KOPT-K1 (cell line): ENCODE data around the gene GNB2.

Experiments used
- H3K27ac ChIP-seq: fragments of 200-600 bp; sonication (generic); 2 replicates; pipeline ENCODE4 v1.5.1; 2016; ENCODE audit warnings: antibody characterized with exemption, mild to moderate bottlenecking, low read depth, low read length; ENCODE audit not compliant: poor library complexity, severe bottlenecking
- H3K36me3 ChIP-seq: fragments of 200-600 bp; sonication (generic); 2 replicates; pipeline ENCODE4 v1.5.1; 2017; ENCODE audit warnings: antibody characterized with exemption, mild to moderate bottlenecking, low read length, moderate library complexity; ENCODE audit not compliant: insufficient read depth
- H3K9me3 ChIP-seq: fragments of 200-600 bp; sonication (generic); 2 replicates; pipeline ENCODE4 v1.5.1; 2017; ENCODE audit warnings: antibody characterized with exemption, low read length, mild to moderate bottlenecking; ENCODE audit not compliant: insufficient read depth, poor library complexity, severe bottlenecking

The GNB2 gene

GRCh38 chr7:100673302-100673941, at the start of gene GNB2:
Gene GNB2, plus strand, starts transcription at chr7:100673740. Its CDS starts 2,526 bp downstream, at chr7:100676266.
- Histone ChIP-seq H3K27ac (peak within 1 kb of the TSS; percentile 92), H3K36me3 (peaks cover 22% of the 10 kb centered on the region), H3K9me3 (no peaks in the 10 kb centered on the region)

DNA sequence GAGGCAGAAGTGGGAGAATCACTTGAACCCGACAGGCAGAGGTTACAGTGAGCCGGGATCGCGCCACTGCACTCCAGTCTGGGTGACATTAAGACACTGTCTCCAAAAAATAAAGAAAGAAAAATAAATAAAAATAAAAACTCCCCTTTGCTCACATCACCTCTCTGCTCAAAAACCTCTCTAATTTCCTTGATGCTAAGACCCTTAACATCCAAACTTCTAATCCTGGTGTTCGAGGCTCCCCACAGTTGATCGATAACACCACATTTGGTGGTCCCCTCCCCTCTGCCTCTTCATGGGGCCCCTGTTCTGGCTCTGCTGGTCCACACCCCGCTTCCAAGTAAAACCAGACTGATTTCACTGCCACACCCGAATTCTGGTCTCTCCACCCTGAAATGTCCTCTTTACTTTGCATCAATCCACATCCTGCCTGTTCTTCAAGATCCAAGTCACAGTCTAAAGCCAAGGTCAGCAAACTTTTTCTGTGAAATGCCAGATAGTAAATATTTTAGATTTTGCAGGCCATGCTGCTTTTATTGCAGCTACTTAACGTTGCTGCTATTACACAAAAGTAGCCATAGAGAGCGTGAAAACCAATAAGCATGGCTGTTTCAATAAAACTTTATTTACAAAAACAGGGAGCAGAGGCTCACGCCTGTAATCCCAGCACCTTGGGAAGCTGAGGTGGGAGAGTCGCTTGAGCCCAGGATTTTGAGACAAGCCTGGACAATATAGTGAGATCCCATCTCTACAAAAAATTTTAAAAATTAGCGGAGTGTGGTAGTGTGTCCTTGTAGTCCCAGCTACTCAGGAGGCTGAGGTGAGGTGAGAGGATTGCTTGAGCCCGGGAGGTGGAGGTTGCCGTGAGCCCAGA, 49.4 kb upstream of the GNB2 start:
- H3K27ac ChIP-seq: no peak overlapping the region
- no peaks in the 10 kb centered on the region for H3K9me3 ChIP-seq
- no peaks in the 10 kb centered on the region for H3K36me3 ChIP-seq

- no peaks in the 10 kb centered on the region for H3K36me3 ChIP-seq
- H3K9me3 ChIP-seq: no peaks in the 10 kb centered on the region
- no peak overlapping the region for H3K27ac ChIP-seq
Observed at GRCh38 chr7:100626055-100626454, 47.5 kb upstream of the GNB2 start.

- H3K27ac ChIP-seq: peak overlapping the region; percentile 65
- no peaks in the 10 kb centered on the region for H3K9me3 ChIP-seq
Observed at GRCh38 chr7:100626530-100627237, 46.9 kb upstream of the GNB2 start.

DNA sequence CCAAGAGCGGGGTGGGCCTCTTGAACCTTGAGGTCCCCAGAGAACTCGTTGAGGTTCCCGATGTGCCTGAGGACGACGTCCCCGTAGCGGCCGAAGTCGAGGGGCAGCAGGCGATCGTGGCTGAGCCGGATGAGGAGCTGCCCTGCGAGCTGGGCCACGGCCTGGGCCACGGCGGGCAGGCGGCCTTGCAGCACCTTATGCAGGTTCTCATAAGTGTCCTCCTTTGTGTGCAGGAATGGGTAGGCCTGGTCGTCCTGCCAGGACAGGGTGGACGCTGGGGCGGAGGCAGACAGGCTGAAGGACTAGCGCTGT, 46.3 kb upstream of the GNB2 start:
- Histone ChIP-seq H3K27ac (peak overlapping the region; percentile 65), H3K36me3 (no peaks in the 10 kb centered on the region), H3K9me3 (no peaks in the 10 kb centered on the region)

More at GRCh38 chr7:100626530-100627237, 46.9 kb upstream of the GNB2 start:
- H3K36me3 ChIP-seq: no peaks in the 10 kb centered on the region

- Histone ChIP-seq H3K36me3 (no peaks in the 10 kb centered on the region), H3K9me3 (no peaks in the 10 kb centered on the region), H3K27ac (no peak overlapping the region)
Observed at GRCh38 chr7:100629117-100629716, 44.3 kb upstream of the GNB2 start.

DNA sequence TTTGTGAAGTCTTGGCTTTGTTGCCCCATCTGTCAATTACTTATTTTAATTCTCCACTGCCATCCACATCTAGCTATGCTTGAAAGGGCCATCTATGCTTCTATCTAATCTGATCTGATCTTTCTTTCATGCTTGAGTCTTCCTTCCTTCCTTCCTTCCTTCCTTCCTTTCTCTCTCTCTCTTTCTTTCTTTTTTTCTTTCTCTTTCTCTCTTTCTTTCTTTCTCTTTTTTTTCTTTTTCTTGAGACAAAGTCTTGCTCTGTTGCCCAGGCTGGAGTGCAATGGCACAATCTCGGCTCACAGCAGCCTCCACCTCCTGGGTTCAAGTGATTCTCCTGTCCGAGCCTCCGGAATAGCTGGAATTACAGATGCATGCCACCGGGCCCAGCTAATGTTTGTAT, 43.5 kb upstream of the GNB2 start:
- no peaks in the 10 kb centered on the region for H3K9me3 ChIP-seq
- no peak overlapping the region for H3K27ac ChIP-seq
- H3K36me3 ChIP-seq: no peaks in the 10 kb centered on the region

- Histone ChIP-seq H3K9me3 (no peaks in the 10 kb centered on the region), H3K27ac (no peak overlapping the region), H3K36me3 (no peaks in the 10 kb centered on the region)
Observed at GRCh38 chr7:100632951-100633717, 40.4 kb upstream of the GNB2 start.

GRCh38 chr7:100639995-100640516, 33.5 kb upstream of the GNB2 start:
- Histone ChIP-seq H3K36me3 (no peaks in the 10 kb centered on the region), H3K27ac (no peak overlapping the region), H3K9me3 (no peaks in the 10 kb centered on the region)

- Histone ChIP-seq H3K27ac (no peak overlapping the region), H3K36me3 (no peaks in the 10 kb centered on the region), H3K9me3 (no peaks in the 10 kb centered on the region)
Observed at GRCh38 chr7:100640517-100641440, 32.8 kb upstream of the GNB2 start.

GRCh38 chr7:100641463-100641859, 32.1 kb upstream of the GNB2 start, which contains the start of gene TFR2:
Gene TFR2, minus strand, starts transcription at chr7:100641552. Its CDS starts 43 bp downstream, at chr7:100641509.
- no peak within 1 kb of the TSS for H3K27ac ChIP-seq
- no peaks in the 10 kb centered on the region for H3K9me3 ChIP-seq
- no peaks in the 10 kb centered on the region for H3K36me3 ChIP-seq

GRCh38 chr7:100641860-100642533, 31.5 kb upstream of the GNB2 start:
- no peaks in the 10 kb centered on the region for H3K36me3 ChIP-seq
- H3K9me3 ChIP-seq: no peaks in the 10 kb centered on the region
- H3K27ac ChIP-seq: no peak overlapping the region

GRCh38 chr7:100642534-100642907, 31.0 kb upstream of the GNB2 start:
- Histone ChIP-seq H3K27ac (no peak overlapping the region), H3K36me3 (no peaks in the 10 kb centered on the region), H3K9me3 (no peaks in the 10 kb centered on the region)
